Renal pelvis (tissue), 4 donors: ENCODE measurements around the gene APCDD1L. TPM values are rescaled to one million over a fixed set of nuclear protein-coding genes. Genes with fewer than 3 reads are reported as not detected.

Experiments used
- DNase-seq: peaks from one replicate; pipeline ENCODE4 v3.0.0-alpha.2; 2013
- polyA plus RNA-seq, 3 donors: library from polyadenylated mRNA; unstranded; fragments of 120-200 nt; gene quantifications; one replicate each; pipeline ENCODE4 v1.2.1, GENCODE V29; 2013; ENCODE audit not compliant: insufficient read length in 3 of 3

The APCDD1L gene
- polyA plus RNA-seq, 3 donors: 15.4 to 19.7 (median 16.6) TPM

- DNase-seq: no peak
These were observed 47.3 kb downstream of the APCDD1L start for GRCh38 chr20:58467572-58468527.

- DNase-seq: no peak
These were observed 48.2 kb downstream of the APCDD1L start for GRCh38 chr20:58466729-58467571.

GRCh38 chr20:58466095-58466708 is 49.0 kb downstream of the APCDD1L start:
- DNase-seq: no peak

- no peak for DNase-seq
These were observed 50.4 kb downstream of the APCDD1L start for GRCh38 chr20:58464838-58465237.

GRCh38 chr20:58463256-58463655 is 51.9 kb downstream of the APCDD1L start:
- DNase-seq: no peak

GRCh38 chr20:58461899-58462298 is 53.3 kb downstream of the APCDD1L start:
- DNase-seq: no peak

- DNase-seq: no peak
These were observed 54.1 kb downstream of the APCDD1L start for GRCh38 chr20:58461104-58461503.

- DNase-seq: no peak
These were observed 56.0 kb downstream of the APCDD1L start for GRCh38 chr20:58459058-58459750.

GRCh38 chr20:58458342-58459057 is 56.7 kb downstream of the APCDD1L start:
- DNase-seq: no peak

- no peak for DNase-seq
These were observed 58.0 kb downstream of the APCDD1L start for GRCh38 chr20:58457083-58457695.

- DNase-seq: no peak
These were observed 60.7 kb downstream of the APCDD1L start for GRCh38 chr20:58454460-58454859.

- no peak for DNase-seq
These were observed 61.8 kb downstream of the APCDD1L start for GRCh38 chr20:58453391-58453790.

- no peak for DNase-seq
These were observed 62.4 kb downstream of the APCDD1L start for GRCh38 chr20:58452667-58453255.

- no peak for DNase-seq
These were observed 64.9 kb downstream of the APCDD1L start for GRCh38 chr20:58450254-58450653.

- DNase-seq: no peak
These were observed 65.4 kb downstream of the APCDD1L start for GRCh38 chr20:58449681-58450221.

- no peak for DNase-seq
These were observed 66.2 kb downstream of the APCDD1L start for GRCh38 chr20:58448958-58449357.

GRCh38 chr20:58447511-58448391 is 67.4 kb downstream of the APCDD1L start:
- peak; percentile 40 for DNase-seq

- DNase-seq: no peak
These were observed 68.3 kb downstream of the APCDD1L start for GRCh38 chr20:58446960-58447265.
